Transverse colon (tissue), 4 donors: ENCODE results near the gene GRM1. TPM values are rescaled to one million over a fixed set of nuclear protein-coding genes. Genes with fewer than 3 reads are reported as not detected.

Source experiments
- DNase-seq: peaks from one replicate; pipeline ENCODE4 v3.0.0-alpha.2; 2019
- H3K27ac ChIP-seq, 4 donors: fragments of 200-600 bp; sonication (generic); 2 replicates each; pipeline ENCODE4 v1.5.1; 2016 to 2018; ENCODE audit warnings: inconsistent platforms in 4 of 4
- H3K27me3 ChIP-seq: fragments of 200-600 bp; sonication (generic); 2 replicates; pipeline ENCODE4 v1.5.1; 2017; ENCODE audit warnings: inconsistent platforms
- H3K36me3 ChIP-seq, 4 donors: fragments of 200-600 bp; sonication (generic); 2 replicates each; pipeline ENCODE4 v1.5.1; 2017 to 2019; ENCODE audit warnings: inconsistent platforms in 4 of 4
- H3K4me1 ChIP-seq, 4 donors: fragments of 200-600 bp; sonication (generic); 2 replicates each; pipeline ENCODE4 v1.5.1; 2017 to 2020; ENCODE audit warnings: inconsistent platforms in 4 of 4
- H3K4me3 ChIP-seq, 4 donors: fragments of 200-600 bp; sonication (generic); 1 replicate in 1 of 4; 2 replicates in 3 of 4; pipeline versions ENCODE4 v1.5.1 to v1.6.1; 2017 to 2019; ENCODE audit warnings: inconsistent platforms in 4 of 4
- H3K9me3 ChIP-seq, 2 donors: fragments of 200-600 bp; sonication (generic); 2 replicates each; pipeline ENCODE4 v1.5.1; 2017 to 2019; ENCODE audit warnings: inconsistent platforms in 2 of 2
- EP300 ChIP-seq: sonication (generic); formaldehyde crosslinking; IDR thresholded peaks from one replicate; pipeline ENCODE4 v1.6.1; 2017; ENCODE audit warnings: antibody characterized with exemption, low read depth
- POLR2A ChIP-seq: fragments of 450-650 bp; IDR thresholded peaks from one replicate; pipeline ENCODE4 v1.6.1; 2016; ENCODE audit warnings: antibody characterized with exemption, mild to moderate bottlenecking, moderate library complexity
- POLR2AphosphoS5 ChIP-seq, 3 donors: sonication (generic); formaldehyde crosslinking; IDR thresholded peaks; one replicate each; pipeline ENCODE4 v1.6.1; 2016; ENCODE audit warnings: antibody characterized with exemption in 3 of 3
- WGBS, 2 donors: methylation state at CpG; one replicate each; pipeline ENCODE4 v1.1.5; 2018; ENCODE audit warnings: low coverage in 1 of 2; 5-methylcytosine and 5-hydroxymethylcytosine counted together
- in situ Hi-C, 4 donors: fragments of 200-750 bp; cut with MboI; loops; one replicate each; pipeline versions ENCODE4 v1.15.0 to v1.15.1; 2017; ENCODE audit warnings: low sequenced_read_pairs in 3 of 4, low pct_ligation_motif_present in 1 of 4, low pct_unique_long_range_greater_than_20kb in 1 of 4
- intact Hi-C: fragments of 100-400 bp; cut with DNase I; formaldehyde crosslinking; loops from one replicate; pipeline ENCODE4 v1.15.1; 2023; ENCODE audit warnings: low total_unique reads
- total RNA-seq, 4 donors: library from RNA; depleted of rRNA; stranded (reverse); fragments of >200 nt; gene quantifications; one replicate each; pipeline ENCODE4 v1.1.0, GENCODE V29; 2016
- TF ChIP-seq, protein P1 (sequence below), 5 experiments: fragments of 200-600 bp in 3 of 5; fragments of 450-650 bp in 2 of 5; sonication (generic) in 3 of 5; IDR thresholded peaks; 1 replicate in 2 of 5; 2 replicates in 3 of 5; pipeline ENCODE4 v1.5.1; 2016 to 2017; ENCODE audit warnings: antibody characterized with exemption in 5 of 5, inconsistent platforms in 3 of 5, mild to moderate bottlenecking in 2 of 5, moderate library complexity in 1 of 5

GRM1 gene
- total RNA-seq, 4 donors from 2014 or later: 0.16 TPM; not detected in 3

DNA sequence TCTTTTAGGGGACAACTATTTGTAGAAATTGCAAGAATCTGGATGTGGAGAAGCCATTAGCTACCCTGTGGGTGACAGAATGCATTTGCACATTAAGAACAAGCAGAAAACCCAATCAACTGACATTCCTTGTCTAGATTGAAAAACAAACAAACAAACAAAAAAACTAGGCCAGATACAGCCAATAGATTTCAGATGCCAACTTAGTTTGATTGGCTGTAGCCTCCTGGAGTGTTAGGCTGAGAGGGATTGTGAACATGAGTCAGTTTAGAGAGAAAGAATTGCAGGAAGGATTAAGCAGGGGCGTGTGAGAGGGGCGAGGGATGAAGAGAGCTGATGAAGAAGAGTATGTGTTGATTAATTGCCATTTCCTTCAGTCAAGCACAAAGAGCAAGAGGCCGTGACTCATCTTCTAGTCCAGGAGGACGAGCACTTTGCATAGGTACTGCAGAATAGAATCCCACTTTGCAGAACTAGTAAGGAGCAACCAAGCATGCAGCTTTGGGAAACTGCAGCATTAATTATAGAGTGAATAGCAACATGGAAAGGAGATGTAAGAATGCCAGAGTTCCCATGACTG is 326.7 kb downstream of the GRM1 start:
- no peak overlapping the region for H3K4me3 ChIP-seq
- no peak for DNase-seq
- intact Hi-C loops (no loop called here), in situ Hi-C loops (no loop called here)
- no peak overlapping the region for H3K27ac ChIP-seq
- 70 to 72% methylated on average over 4 of the region's 4 CpGs for WGBS, 2 donors
- no peak for TF ChIP-seq POLR2AphosphoS5 (IDR thresholded peaks at IDR 0.05)
- no peak for TF ChIP-seq EP300
- TF ChIP-seq, protein P1, sequence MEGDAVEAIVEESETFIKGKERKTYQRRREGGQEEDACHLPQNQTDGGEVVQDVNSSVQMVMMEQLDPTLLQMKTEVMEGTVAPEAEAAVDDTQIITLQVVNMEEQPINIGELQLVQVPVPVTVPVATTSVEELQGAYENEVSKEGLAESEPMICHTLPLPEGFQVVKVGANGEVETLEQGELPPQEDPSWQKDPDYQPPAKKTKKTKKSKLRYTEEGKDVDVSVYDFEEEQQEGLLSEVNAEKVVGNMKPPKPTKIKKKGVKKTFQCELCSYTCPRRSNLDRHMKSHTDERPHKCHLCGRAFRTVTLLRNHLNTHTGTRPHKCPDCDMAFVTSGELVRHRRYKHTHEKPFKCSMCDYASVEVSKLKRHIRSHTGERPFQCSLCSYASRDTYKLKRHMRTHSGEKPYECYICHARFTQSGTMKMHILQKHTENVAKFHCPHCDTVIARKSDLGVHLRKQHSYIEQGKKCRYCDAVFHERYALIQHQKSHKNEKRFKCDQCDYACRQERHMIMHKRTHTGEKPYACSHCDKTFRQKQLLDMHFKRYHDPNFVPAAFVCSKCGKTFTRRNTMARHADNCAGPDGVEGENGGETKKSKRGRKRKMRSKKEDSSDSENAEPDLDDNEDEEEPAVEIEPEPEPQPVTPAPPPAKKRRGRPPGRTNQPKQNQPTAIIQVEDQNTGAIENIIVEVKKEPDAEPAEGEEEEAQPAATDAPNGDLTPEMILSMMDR (IDR thresholded peaks at IDR 0.05): no peak
- TF ChIP-seq POLR2A: no peak
- no peaks in the 10 kb centered on the region for H3K27me3 ChIP-seq
- no peaks in the 10 kb centered on the region for H3K4me1 ChIP-seq
- H3K9me3 ChIP-seq: no peaks in the 10 kb centered on the region
- H3K36me3 ChIP-seq: no peaks in the 10 kb centered on the region

DNA sequence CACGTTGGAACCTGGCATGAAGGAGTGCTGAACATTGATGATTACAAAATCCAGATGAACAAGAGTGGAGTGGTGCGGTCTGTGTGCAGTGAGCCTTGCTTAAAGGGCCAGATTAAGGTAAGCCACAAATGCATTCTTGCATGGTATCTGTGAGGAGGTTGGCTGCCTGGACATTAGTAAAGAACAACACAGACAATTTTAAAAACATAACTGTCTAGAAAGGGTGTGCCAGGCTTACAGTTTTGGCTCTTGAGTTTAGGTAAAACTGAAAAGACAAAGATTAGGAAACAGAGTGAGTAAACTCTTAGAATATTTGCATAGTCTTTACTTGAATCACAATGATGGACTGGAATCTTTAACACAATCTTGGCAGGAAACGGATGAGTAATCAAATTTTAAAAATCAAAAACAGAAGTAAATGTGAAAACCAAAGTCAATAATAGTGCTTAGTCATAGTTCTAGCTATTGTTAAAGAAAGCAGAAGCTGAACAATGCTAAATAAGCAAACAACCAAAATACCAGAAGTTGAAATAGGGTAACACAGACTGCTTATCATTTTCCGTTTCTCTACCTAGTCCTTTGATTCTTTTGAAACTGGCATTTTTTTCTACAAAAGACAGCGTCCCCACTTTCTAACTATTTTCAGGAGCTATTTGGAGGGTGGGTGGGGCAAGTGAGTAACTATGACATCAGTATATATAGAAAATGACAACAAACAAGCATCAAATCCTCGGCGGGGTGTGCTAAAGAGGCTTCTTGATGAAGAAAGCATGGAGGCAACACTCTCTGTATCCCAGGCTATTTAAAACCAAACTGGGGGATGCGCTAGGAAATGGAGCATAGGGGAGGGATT is 328.9 kb downstream of the GRM1 start:
- intact Hi-C loops (no loop called here), in situ Hi-C loops (no loop called here)
- Histone ChIP-seq H3K27me3 (no peaks in the 10 kb centered on the region), H3K27ac (no peak overlapping the region), H3K4me3 (no peak overlapping the region), H3K36me3 (no peaks in the 10 kb centered on the region), H3K4me1 (peaks cover 0 to 11% (median 3%) of the 10 kb centered on the region in 4 donors), H3K9me3 (no peaks in the 10 kb centered on the region)
- no peak for DNase-seq
- 72 to 84% methylated on average over 6 to 8 of the region's 8 CpGs for WGBS, 2 donors
- TF ChIP-seq, protein P1 (IDR thresholded peaks at IDR 0.05): no peak
- TF ChIP-seq POLR2AphosphoS5 (IDR thresholded peaks at IDR 0.05) (no peak), POLR2A (no peak), EP300 (no peak)

DNA sequence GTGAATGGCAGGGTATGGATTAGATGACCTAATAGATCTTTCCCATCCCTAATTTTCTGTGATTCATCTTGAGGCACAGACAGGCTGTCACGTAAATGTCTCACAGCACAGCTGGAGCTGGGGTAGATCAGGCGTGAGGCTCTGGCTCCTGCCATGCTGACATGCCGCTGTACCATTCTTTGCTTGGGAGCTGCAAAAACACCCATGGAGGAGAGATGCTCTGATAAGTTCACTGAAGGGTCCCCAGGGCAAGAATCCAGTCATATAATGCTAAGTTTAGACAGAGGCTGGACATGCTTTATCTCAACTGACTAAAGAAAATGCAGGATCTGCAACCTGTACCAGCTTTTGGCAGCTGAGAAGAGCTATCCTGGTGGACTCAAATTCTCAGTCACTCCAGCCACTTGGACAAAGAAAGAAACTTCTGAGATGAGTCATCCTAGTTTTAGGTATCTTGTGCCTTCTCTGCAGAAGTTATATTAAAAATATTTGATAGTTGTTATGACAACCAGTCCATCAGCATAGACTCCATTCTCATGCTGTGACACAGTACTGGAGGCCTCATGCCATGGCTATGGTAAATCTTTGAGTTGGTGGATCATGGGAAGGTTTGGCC is 329.7 kb downstream of the GRM1 start:
- Histone ChIP-seq H3K9me3 (no peaks in the 10 kb centered on the region), H3K4me3 (no peak overlapping the region), H3K36me3 (no peaks in the 10 kb centered on the region), H3K27ac (no peak overlapping the region), H3K27me3 (no peaks in the 10 kb centered on the region), H3K4me1 (peaks cover 0 to 11% (median 3%) of the 10 kb centered on the region in 4 donors)
- 67 to 80% methylated on average over 1 to 3 of the region's 3 CpGs for WGBS, 2 donors
- in situ Hi-C loops (no loop called here), intact Hi-C loops (no loop called here)
- TF ChIP-seq, protein P1 (IDR thresholded peaks at IDR 0.05): no peak
- DNase-seq: no peak

DNA sequence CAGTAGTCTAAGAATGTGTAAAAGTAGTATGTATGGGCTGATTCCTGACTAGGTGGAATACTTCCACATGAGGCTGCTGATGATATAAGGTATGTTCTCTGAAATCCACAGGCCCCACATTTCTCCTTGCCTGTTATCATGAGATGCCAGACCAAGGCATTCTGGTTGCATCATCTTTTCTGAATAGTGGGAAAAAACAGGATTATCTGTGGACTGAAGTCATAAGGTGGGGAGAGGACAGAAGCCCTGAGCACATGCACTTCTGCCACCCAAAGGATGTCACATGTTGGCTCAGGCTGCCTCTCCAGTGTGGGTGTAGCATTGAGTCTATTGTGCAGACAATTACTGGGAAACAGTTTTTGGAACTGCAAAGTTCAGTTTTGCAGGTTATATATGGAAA is 330.3 kb downstream of the GRM1 start:
- no peak for DNase-seq
- Histone ChIP-seq H3K4me3 (no peak overlapping the region), H3K27me3 (no peaks in the 10 kb centered on the region), H3K36me3 (no peaks in the 10 kb centered on the region), H3K4me1 (peaks cover 0 to 11% (median 3%) of the 10 kb centered on the region in 4 donors), H3K27ac (no peak overlapping the region), H3K9me3 (no peaks in the 10 kb centered on the region)
- TF ChIP-seq, protein P1 (IDR thresholded peaks at IDR 0.05): no peak
- TF ChIP-seq POLR2AphosphoS5 (IDR thresholded peaks at IDR 0.05): no peak
- in situ Hi-C loops: no loop called here
- intact Hi-C loops: no loop called here
